Vagina (tissue), 2 donors: ENCODE measurements around the gene MSRB1.

Source experiments
- CTCF ChIP-seq, 3 experiments: fragments of 450-650 bp in 2 of 3; fragments of 200-600 bp in 1 of 3; sonication (generic) in 1 of 3; IDR thresholded peaks; one replicate each; pipeline ENCODE4 v1.5.1; 2017 to 2019; ENCODE audit warnings: antibody characterized with exemption in 3 of 3, mild to moderate bottlenecking in 2 of 3, moderate library complexity in 2 of 3
- POLR2A ChIP-seq, 2 donors: fragments of 450-650 bp; IDR thresholded peaks; one replicate each; pipeline ENCODE4 v1.6.1; 2017; ENCODE audit warnings: antibody characterized with exemption in 2 of 2, mild to moderate bottlenecking in 2 of 2, moderate library complexity in 2 of 2
- POLR2AphosphoS5 ChIP-seq, 2 donors: sonication (generic); formaldehyde crosslinking; IDR thresholded peaks; one replicate each; pipeline ENCODE4 v1.9.0; 2017; ENCODE audit warnings: antibody characterized with exemption in 2 of 2, mild to moderate bottlenecking in 2 of 2, low read depth in 1 of 2; ENCODE audit not compliant: insufficient read depth in 1 of 2

GRCh38 chr16:1916640-1916990 lies 26.4 kb downstream of the MSRB1 start:
- TF ChIP-seq CTCF (IDR thresholded peaks at IDR 0.05) = no peak
- TF ChIP-seq POLR2A (IDR thresholded peaks at IDR 0.05) = no peak
- TF ChIP-seq POLR2AphosphoS5 (IDR thresholded peaks at IDR 0.05; ENCODE audit: insufficient read depth in 1 of 2, low read depth in 1 of 2) = no peak
